ENCODE data around the gene MTA1. TPM values are rescaled to one million over a fixed set of nuclear protein-coding genes. Genes with fewer than 3 reads are reported as not detected.

MTA1 gene
- total RNA-seq, 4 donors from 2014 or later, result 62.9 to 218 (median 108) TPM

DNA sequence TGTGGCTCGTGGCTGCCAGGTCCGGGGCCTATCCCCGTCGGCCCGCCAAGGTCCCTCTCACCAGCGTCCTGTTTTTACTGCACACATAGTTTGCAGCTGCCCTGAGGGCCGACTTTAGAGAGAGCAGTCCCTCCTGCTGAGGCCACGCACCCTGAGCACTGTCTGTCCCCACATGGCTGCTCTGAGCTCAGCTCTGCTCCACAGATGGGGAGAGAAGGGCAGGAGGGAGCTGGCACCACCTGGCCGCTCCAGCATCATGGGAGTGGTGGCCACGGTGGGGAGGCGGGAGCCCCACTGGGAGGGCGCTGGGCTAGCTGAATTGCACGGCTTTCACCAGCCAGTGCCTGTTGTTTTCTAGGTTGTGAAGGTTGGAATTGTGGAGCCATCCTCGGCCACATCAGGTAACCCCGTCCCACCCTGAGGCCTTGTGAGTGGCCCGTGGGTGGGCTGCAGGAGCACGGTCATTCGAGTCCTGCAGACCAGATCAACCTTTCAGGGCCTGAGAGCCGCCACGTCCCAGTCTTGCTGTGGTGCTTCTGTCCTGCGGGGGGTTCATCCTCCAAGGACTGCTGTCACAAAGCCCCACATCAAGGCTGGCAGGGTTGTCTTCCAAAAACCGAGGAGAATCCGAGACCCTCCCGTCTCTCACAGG, 28.7 kb upstream of the MTA1 start:
- no peak overlapping the region for H3K4me3 ChIP-seq
- H3K9me3 ChIP-seq, result no peaks in the 10 kb centered on the region
- TF ChIP-seq, protein P1, sequence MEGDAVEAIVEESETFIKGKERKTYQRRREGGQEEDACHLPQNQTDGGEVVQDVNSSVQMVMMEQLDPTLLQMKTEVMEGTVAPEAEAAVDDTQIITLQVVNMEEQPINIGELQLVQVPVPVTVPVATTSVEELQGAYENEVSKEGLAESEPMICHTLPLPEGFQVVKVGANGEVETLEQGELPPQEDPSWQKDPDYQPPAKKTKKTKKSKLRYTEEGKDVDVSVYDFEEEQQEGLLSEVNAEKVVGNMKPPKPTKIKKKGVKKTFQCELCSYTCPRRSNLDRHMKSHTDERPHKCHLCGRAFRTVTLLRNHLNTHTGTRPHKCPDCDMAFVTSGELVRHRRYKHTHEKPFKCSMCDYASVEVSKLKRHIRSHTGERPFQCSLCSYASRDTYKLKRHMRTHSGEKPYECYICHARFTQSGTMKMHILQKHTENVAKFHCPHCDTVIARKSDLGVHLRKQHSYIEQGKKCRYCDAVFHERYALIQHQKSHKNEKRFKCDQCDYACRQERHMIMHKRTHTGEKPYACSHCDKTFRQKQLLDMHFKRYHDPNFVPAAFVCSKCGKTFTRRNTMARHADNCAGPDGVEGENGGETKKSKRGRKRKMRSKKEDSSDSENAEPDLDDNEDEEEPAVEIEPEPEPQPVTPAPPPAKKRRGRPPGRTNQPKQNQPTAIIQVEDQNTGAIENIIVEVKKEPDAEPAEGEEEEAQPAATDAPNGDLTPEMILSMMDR (IDR thresholded peaks at IDR 0.05), result no peak
- TF ChIP-seq POLR2A (IDR thresholded peaks at IDR 0.05), result no peak
- no peaks in the 10 kb centered on the region for H3K36me3 ChIP-seq
- no peaks in the 10 kb centered on the region for H3K27me3 ChIP-seq
- DNase-seq, result no peak
- intact Hi-C loops (cut with DNase I; ENCODE audit: low total_unique reads), result no loop called here
- H3K4me1 ChIP-seq, result no peaks in the 10 kb centered on the region
- H3K27ac ChIP-seq, result no peak overlapping the region

- DNase-seq, result no peak
- no peak overlapping the region for H3K27ac ChIP-seq
- no peaks in the 10 kb centered on the region for H3K4me1 ChIP-seq
- H3K36me3 ChIP-seq, result no peaks in the 10 kb centered on the region
- TF ChIP-seq POLR2A (IDR thresholded peaks at IDR 0.05), result no peak
- TF ChIP-seq, protein P1 (IDR thresholded peaks at IDR 0.05), result no peak
- no peak overlapping the region for H3K4me3 ChIP-seq
- no peaks in the 10 kb centered on the region for H3K27me3 ChIP-seq
- intact Hi-C loops (cut with DNase I; ENCODE audit: low total_unique reads), result no loop called here
- no peaks in the 10 kb centered on the region for H3K9me3 ChIP-seq
These were observed 28.1 kb upstream of the MTA1 start for GRCh38 chr14:105391541-105391940.

DNA sequence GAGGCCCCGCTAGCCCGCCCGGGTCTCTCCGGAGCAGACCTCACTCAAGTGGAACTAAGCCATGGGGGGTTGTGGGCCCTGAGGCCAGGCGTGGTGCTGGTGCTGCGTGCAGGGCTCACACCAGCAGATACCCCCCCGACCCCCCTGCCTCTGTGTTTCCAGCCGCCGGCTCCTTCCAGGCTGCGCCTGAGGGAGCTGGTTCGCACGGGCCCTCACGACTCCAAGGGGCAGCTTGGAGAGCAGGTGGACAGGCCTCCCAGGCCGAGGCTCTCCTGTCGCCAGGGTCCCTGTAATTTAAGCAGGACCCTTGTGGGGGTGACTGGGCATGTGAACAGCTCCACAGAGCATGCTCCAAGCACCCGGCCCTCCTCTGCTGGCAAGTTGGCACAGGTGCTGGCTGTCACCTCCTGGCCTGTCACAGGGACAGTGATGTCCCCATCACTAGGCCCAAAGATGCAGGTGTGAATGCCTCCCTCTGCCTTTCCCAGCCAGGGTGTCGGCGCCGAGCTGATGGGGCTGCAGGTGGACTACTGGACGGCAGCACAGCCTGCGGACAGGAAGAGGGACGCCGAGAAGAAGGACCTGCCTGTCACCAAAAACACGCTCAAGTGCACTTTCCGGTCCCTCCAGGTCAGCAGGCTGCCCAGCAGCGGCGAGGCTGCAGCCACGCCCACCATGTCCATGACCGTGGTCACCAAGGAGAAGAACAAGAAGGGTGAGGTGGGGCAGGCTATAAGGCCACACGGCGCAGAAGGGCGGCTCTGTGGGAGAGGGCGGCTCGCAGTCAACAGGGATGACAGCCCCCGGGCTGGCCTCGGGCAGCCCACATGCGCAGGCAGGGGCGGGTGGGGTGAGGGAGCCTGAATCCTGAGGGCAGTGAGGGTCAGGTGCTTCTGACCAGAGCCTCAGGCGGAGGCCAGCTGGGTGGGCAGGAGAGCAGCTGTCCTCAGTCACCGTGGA, 27.2 kb upstream of the MTA1 start:
- Histone ChIP-seq H3K36me3 (no peaks in the 10 kb centered on the region), H3K4me1 (peaks cover 0 to under 1% of the 10 kb centered on the region in 2 donors), H3K9me3 (no peaks in the 10 kb centered on the region), H3K27ac (no peak overlapping the region), H3K27me3 (no peaks in the 10 kb centered on the region), H3K4me3 (no peak overlapping the region)
- intact Hi-C loops (cut with DNase I; ENCODE audit: low total_unique reads), result no loop called here
- TF ChIP-seq, protein P1 (IDR thresholded peaks at IDR 0.05), result no peak
- no peak for TF ChIP-seq POLR2A (IDR thresholded peaks at IDR 0.05)
- no peak for DNase-seq

GRCh38 chr14:105393151-105393550, 26.5 kb upstream of the MTA1 start:
- intact Hi-C loops (cut with DNase I; ENCODE audit: low total_unique reads), result no loop called here
- Histone ChIP-seq H3K27me3 (no peaks in the 10 kb centered on the region), H3K4me3 (no peak overlapping the region), H3K9me3 (no peaks in the 10 kb centered on the region), H3K36me3 (no peaks in the 10 kb centered on the region), H3K27ac (no peak overlapping the region), H3K4me1 (peaks cover 0 to 5% of the 10 kb centered on the region in 2 donors)
- DNase-seq, result no peak
- TF ChIP-seq, protein P1 (IDR thresholded peaks at IDR 0.05), result no peak
- TF ChIP-seq POLR2A (IDR thresholded peaks at IDR 0.05), result no peak

All from uterus (tissue), 4 donors.